ENCODE measurements around the gene KAZN. TPM values are rescaled to one million over a fixed set of nuclear protein-coding genes. Genes with fewer than 3 reads are reported as not detected.
A peak's percentile ranks its signal among the peaks of the same experiment; 100 is the strongest.

The KAZN gene
- polyA plus RNA-seq, 1 experiment: 5.5 TPM

GRCh38 chr1:15083578-15083977 lies 485.1 kb downstream of the KAZN start:
- Histone ChIP-seq H3K4me3 (ENCODE audit: low read depth, low read length) (no peak overlapping the region), H3K27me3 (ENCODE audit: control insufficient read depth, insufficient read depth, low read length) (no peaks in the 10 kb centered on the region), H3K36me3 (ENCODE audit: control insufficient read depth, insufficient read depth, low read length) (no peaks in the 10 kb centered on the region)
- CTCF ChIA-PET: no interaction called here
- TF ChIP-seq CTCF (IDR thresholded peaks at IDR 0.05; ENCODE audit: insufficient read depth, low read depth, low read length): no peak
- DNase-seq (ENCODE audit: low read depth): no peak
- POLR2A ChIA-PET: no interaction called here

GRCh38 chr1:15088281-15088971 lies 489.9 kb downstream of the KAZN start:
- no peak for TF ChIP-seq CTCF (IDR thresholded peaks at IDR 0.05; ENCODE audit: insufficient read depth, low read depth, low read length)
- peak; percentile 49 for DNase-seq (ENCODE audit: low read depth)
- ChIA-PET POLR2A (interaction anchor here (0.6 kb wide), 1 partner anchor 172 kb away, joined by 4 read pairs; no protein-coding TSS in a partner anchor), CTCF (interaction anchor here (0.7 to 2.4 kb wide), 7 partner anchors 9 to 184 kb away, joined by 3 to 21 read pairs (median 4); no protein-coding TSS in a partner anchor)
- no peaks in the 10 kb centered on the region for H3K36me3 ChIP-seq (ENCODE audit: control insufficient read depth, insufficient read depth, low read length)
- H3K27me3 ChIP-seq (ENCODE audit: control insufficient read depth, insufficient read depth, low read length): no peaks in the 10 kb centered on the region
- H3K4me3 ChIP-seq (ENCODE audit: low read depth, low read length): no peak overlapping the region

GRCh38 chr1:15089258-15089992 lies 490.9 kb downstream of the KAZN start:
- ChIA-PET CTCF (interaction anchor here (0.7 to 2.4 kb wide), 4 partner anchors 10 to 61 kb away, joined by 3 to 21 read pairs (median 4); no protein-coding TSS in a partner anchor), POLR2A (no interaction called here)
- no peaks in the 10 kb centered on the region for H3K36me3 ChIP-seq (ENCODE audit: control insufficient read depth, insufficient read depth, low read length)
- no peak overlapping the region for H3K4me3 ChIP-seq (ENCODE audit: low read depth, low read length)
- TF ChIP-seq CTCF (IDR thresholded peaks at IDR 0.05; ENCODE audit: insufficient read depth, low read depth, low read length): no peak
- no peaks in the 10 kb centered on the region for H3K27me3 ChIP-seq (ENCODE audit: control insufficient read depth, insufficient read depth, low read length)
- no peak for DNase-seq (ENCODE audit: low read depth)

- no peak for TF ChIP-seq CTCF (IDR thresholded peaks at IDR 0.05; ENCODE audit: insufficient read depth, low read depth, low read length)
- Histone ChIP-seq H3K36me3 (ENCODE audit: control insufficient read depth, insufficient read depth, low read length) (no peaks in the 10 kb centered on the region), H3K27me3 (ENCODE audit: control insufficient read depth, insufficient read depth, low read length) (no peaks in the 10 kb centered on the region), H3K4me3 (ENCODE audit: low read depth, low read length) (no peak overlapping the region)
- CTCF ChIA-PET: interaction anchor here (1.5 to 2.4 kb wide), 2 partner anchors 9 to 62 kb away, joined by 4 to 21 read pairs; no protein-coding TSS in a partner anchor
- no peak for DNase-seq (ENCODE audit: low read depth)
- POLR2A ChIA-PET: no interaction called here
These were observed 491.9 kb downstream of the KAZN start for GRCh38 chr1:15090373-15090772.

- ChIA-PET CTCF (interaction anchor here (1.7 kb wide), 1 partner anchor 15 kb away, joined by 4 read pairs; no protein-coding TSS in a partner anchor), POLR2A (no interaction called here)
- no peak for DNase-seq (ENCODE audit: low read depth)
- Histone ChIP-seq H3K36me3 (ENCODE audit: control insufficient read depth, insufficient read depth, low read length) (no peaks in the 10 kb centered on the region), H3K27me3 (ENCODE audit: control insufficient read depth, insufficient read depth, low read length) (no peaks in the 10 kb centered on the region), H3K4me3 (ENCODE audit: low read depth, low read length) (no peak overlapping the region)
- no peak for TF ChIP-seq CTCF (IDR thresholded peaks at IDR 0.05; ENCODE audit: insufficient read depth, low read depth, low read length)
These were observed 495.6 kb downstream of the KAZN start for GRCh38 chr1:15094056-15094455.

Measured in BJ (cell line).